Superior temporal gyrus (tissue), 1 donor: ENCODE results near the gene RBM5.

Source experiments
- DNase-seq: peaks from one replicate; pipeline ENCODE4 v3.0.0-alpha.2; 2016; ENCODE audit errors: extremely low spot score

Gene RBM5

DNA sequence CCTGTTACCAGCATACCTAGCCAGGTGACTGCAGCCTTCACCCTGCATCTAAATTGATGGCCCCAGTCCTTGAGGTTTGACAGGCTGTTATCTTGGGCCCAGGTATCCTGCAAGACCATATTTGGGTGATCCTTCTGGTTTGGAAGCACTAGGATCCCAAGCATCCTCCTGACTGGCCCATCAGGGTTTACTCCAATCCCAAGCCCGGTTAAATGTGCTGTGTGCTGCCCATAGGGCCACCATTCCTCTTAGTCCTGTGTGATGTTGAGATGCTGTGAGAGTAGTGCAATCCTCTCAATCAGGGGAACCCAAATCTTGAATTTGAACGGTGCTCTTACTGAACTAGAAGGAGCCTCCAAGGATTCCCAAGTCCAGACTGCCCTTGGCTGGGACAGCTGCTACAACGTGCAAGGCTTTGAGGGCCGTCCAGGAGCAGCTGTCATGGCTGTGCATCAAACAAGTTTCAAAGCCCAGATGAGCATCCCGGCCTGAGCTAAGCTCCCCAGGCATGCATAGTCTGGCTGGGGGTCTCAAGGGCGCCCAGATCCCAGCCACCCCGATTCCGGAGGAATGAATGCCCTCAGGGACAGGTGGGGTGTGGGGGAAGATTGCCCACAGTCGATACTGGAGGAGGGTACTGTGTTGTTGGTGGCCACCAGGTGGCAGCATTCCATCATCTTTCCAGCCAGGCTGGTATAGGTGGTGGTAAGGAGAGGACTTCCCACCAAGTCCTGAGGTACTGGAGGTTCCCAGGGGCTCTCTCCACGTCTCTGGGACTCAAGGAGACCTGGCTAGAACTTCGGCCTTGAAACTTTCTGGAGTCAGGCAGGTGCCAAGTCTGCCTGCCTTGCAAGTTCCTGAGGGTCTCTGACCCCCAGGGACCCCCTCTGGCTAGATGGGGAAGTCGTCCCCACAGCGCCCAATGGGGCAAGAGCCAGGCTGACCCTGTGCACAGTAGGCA lies 32.6 kb downstream of the RBM5 start:
- peak; percentile 86 for DNase-seq

GRCh38 chr3:50122071-50122470 lies 33.4 kb downstream of the RBM5 start:
- DNase-seq = no peak

DNA sequence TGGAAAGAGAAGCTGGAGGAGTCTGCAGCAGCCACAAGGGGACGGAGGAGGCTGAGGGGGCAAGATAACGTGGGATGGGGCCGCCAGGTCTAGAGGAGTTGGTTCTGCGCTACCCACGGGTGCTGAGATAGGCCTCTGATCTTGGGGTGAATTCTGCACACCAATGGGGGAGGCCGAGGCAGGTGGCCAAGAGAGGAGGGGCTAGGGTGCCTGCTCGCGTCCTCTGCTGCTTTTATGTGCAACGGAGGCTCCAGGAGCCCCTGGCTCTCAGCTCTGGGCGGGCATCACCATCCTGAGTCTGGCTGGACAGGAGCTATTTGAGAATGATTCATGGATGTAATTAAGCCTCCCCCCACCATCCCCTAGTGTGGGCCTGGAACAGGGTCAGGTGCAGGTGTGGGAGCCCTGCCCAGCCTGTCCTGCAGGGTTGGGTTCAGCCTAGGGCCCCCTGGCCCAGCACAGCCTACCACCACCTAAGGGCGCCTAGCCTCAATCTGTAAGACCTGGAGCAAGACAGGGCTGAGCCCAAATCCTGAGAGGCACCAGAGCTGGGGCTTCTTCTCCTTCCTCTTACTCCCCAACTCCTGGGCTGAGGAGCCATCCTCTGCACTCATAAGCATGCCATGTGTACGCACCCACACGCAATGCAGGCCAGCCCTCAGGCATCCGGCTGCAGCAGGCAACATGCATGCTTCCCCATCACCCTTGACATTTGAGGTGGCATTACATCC lies 34.1 kb downstream of the RBM5 start:
- no peak for DNase-seq

GRCh38 chr3:50123394-50124051 lies 34.8 kb downstream of the RBM5 start:
- DNase-seq = no peak

DNA sequence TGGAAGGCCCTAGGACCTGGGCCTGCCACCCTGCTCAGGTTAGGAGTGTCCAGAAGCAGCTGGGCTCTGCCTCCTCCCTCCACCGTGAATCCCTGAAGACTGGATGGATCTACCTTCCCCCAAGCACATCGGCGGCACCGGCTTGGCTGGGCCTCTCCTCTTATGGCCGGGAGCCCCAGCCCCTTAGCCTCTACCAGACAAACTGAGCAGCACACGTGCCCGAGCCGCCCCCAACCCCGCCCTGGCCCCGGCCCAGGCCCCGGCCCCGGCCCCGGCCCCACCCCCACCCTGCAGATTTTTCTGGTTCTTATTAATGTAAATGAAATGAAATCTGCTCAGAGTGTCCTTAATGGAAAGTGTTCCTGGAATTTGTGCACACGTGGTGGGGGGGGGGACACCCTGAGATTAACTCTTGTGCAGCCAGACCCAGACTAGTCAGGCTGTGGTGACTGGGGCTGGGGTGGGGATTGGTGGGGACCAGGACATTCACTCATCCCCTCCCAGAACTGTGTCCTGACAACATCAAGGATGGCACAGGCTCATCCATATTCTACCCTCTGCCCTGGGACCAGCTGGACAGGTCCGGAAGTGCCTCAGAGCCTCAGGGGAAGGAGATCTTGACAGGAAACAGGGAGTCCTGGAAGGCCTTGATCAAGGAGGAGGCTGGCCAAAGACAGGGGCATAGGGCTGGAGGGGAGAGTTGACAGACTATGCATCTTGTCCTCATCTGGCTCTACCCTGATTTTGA lies 35.5 kb downstream of the RBM5 start:
- DNase-seq = no peak

DNA sequence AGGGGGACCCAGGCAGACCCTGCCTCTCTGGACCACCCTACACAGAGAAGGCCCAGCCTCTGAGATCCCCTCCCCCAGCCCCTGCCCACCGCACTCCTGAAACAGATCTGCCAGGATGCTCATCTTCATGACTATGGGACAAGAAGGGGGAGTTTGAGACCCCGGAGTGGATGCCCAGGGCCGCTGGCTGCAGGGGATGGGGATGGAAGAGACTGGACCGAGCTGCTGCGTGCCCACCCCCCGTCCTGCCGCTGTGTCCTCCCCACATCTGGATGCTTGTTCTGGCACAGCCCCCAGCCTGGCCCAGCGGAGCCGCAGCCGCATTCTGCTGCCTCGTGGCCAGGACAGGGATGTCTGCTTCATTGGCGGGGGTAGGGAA lies 36.1 kb downstream of the RBM5 start:
- DNase-seq = no peak

- no peak for DNase-seq
These were observed 37.0 kb downstream of the RBM5 start for GRCh38 chr3:50125541-50126286.

- no peak for DNase-seq
These were observed 37.8 kb downstream of the RBM5 start for GRCh38 chr3:50126287-50127211.

DNA sequence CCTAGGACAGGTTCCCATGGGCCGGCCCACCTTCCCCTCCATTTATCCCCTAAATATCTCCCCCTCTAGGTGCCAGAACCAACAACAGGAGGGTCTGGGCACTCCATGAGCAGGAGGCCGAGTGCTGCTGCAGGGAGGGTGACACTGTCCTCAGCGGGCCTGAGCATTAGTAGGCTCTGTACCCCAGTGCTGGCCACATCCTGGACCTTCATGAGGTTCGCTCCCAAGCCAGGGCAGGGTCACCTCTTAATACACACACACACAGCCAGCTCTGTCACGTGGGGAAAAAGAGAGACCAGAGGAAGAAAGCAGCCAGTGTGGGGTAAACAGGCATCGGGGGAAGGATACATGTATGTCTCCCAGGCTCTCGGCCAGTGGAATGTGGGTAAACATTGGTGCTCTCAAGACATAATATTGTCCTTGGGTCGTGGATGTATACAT lies 38.6 kb downstream of the RBM5 start:
- DNase-seq = no peak

- DNase-seq = no peak
These were observed 39.3 kb downstream of the RBM5 start for GRCh38 chr3:50128001-50128400.

DNA sequence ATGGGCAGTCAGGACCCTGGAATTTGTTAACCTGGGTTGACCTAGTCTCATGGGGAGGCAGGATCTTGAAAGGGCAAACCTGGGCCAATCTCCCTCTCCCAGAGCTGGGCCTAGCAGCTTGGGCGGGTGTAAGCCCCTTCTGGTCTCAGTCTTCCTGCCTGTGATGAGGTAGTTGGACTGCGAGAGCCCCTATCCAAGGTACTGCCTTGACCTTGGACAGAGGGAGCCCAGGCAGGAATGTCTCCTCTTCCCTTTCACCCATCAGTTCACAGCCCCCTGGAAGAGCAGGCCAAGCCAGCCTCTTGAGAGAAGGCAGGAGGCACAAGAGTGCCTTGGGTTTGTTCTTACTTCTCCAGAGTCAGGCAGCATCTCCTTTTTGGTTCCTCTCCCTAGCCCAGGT lies 41.7 kb downstream of the RBM5 start:
- DNase-seq = no peak

DNA sequence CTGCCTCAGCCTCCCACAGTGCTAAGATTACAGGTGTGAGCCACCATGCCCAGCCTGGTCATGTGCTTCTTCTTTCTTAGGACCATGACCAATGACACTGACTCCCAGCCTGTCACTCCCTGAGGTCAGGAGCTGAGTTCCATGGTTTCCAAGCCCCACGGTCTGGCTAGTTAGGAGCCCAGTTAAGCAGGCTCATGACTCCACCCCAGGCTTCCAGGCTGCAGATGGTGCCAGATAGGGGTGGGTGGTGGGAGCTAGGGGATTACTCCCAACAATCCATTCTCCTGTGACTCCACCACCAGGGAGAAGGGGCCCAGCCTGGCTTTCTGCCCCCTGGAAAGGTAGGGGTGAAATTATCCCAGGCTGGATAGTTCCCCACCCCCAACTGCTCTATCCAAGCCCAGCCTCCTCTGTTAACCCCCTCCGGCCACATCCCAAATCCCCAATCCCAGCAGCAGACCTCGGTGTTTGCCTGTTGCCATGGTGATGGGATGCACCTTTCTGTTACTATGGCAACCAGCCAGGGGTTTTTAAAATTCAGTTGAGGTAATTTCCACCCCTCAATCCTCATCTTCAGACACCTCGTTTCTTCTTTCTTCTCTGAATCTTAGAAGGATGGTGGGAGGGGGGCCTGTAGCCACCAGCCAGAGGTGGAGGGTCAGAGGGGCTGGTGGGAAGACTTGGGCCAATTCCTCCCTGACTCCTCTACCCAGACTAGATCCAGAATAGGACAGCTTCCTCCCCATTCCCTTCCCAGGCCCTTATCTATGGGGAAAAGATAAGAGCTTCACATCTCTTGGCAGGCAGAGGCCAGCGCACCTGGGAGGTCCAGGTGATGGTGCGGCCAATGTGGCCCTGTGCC lies 43.9 kb downstream of the RBM5 start:
- no peak for DNase-seq

DNA sequence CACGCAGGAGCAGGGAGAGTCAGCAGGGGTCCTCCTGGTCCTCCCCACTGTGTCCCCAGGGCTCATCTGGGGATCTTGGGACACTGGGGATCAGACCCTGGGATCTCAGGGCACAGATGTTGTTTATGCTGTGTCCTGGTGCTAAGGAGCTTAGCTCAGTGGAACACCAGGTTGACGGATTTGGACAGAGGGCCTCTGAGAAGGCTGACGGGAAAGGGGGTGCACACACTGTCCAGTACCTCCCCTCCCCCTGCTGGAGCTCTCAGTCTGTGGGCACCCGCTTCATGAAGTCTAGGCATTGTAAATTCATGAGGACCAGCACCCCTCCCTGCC lies 44.5 kb downstream of the RBM5 start:
- no peak for DNase-seq

DNA sequence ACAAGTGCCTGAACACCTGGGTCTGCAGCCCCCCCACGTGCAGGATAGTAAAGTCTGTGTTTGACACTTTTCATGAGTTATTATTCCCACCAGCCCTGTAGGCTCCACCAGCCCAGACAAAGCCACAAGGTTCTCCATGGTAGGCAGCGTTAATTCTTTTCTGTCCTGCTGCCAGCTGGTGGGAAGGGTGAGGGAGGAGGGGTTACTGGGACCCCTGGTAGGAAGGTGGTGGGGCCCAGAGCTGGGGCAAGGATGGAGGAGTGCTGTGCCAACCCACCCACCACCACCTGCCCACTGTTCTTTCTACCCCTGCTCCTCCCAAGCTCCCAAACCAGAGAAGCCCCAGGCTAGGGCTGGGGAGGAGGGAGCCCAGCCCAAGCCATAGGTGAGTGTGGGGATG lies 45.6 kb downstream of the RBM5 start:
- DNase-seq = no peak

GRCh38 chr3:50135964-50136363 lies 47.2 kb downstream of the RBM5 start:
- no peak for DNase-seq

DNA sequence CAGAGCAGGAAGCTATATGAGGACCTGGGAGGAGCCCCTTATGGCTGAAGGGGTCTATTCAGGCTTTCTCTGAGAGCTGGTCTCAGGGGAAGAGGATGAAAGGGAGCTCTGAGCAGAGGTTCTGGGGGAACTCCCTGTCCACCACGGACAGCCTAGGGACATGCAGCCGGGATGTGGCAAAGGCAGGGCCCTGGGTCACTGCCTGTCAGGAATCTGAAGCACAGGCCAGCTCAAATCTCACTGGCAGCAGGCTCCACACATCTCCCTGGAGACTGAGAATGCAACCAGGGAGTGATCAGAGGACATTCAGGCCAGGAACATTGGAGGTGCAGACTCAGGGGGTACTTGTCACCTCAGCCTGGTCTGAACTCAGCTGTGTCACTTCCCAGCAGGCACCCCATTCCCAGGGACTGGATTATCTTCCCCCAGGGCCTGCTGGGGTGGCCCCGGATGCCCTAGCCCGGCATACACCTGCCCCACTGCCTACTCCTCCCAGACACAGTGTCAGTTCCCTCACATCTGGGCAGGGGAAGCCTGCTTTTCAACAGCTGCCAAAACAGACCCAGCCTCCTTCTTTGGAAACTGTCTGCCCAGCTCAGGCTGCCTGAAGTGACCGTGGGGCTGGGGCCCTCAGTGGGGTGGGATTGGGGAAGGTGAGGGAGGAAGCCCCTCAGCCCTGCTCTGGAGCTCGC lies 48.1 kb downstream of the RBM5 start:
- no peak for DNase-seq

DNA sequence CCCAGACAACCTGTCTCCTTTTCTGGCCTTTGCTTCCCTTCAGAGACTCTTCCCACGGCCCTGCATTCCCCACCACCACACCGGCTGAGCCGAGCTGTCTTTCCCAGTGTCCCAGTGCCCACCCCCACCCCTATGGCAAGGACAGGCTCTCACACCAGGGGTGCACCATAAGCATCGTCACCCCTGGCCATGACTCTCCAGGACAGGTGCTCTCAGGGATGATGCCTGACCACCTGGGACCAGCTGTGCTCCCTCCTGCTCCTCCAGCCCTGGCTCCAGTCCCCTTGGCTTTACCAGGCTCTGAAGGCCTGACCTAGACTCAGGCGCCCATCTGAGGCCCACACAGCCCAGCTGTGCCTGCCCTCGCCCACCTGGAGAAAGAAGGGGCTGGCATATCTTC lies 48.8 kb downstream of the RBM5 start:
- DNase-seq = no peak
